Measurements from ENCODE around the gene VAV3. TPM values are rescaled to one million over a fixed set of nuclear protein-coding genes. Genes with fewer than 3 reads are reported as not detected.

The VAV3 gene
- total RNA-seq, 2 donors from 2014 or later = 73.0 to 135 TPM

- H3K27ac ChIP-seq = no peak overlapping the region
- intact Hi-C loops (cut with DNase I) = no loop called here
- no peaks in the 10 kb centered on the region for H3K36me3 ChIP-seq
- no peaks in the 10 kb centered on the region for H3K27me3 ChIP-seq
- no peak overlapping the region for H3K9ac ChIP-seq (ENCODE audit: low read depth in 2 of 2, low read length in 2 of 2)
- H3K4me3 ChIP-seq = no peak overlapping the region
- no peak for TF ChIP-seq CTCF (IDR thresholded peaks at IDR 0.05)
- no peak for DNase-seq
- H3K4me1 ChIP-seq = no peaks in the 10 kb centered on the region
- no peaks in the 10 kb centered on the region for H3K9me3 ChIP-seq
Observed at GRCh38 chr1:107781245-107781644, 183.7 kb downstream of the VAV3 start.

GRCh38 chr1:107777664-107778047 lies 187.3 kb downstream of the VAV3 start:
- no peak for TF ChIP-seq CTCF (IDR thresholded peaks at IDR 0.05)
- intact Hi-C loops (cut with DNase I) = no loop called here
- no peak overlapping the region for H3K4me3 ChIP-seq
- H3K9me3 ChIP-seq = no peaks in the 10 kb centered on the region
- no peak for DNase-seq
- H3K4me1 ChIP-seq = no peaks in the 10 kb centered on the region
- no peak overlapping the region for H3K9ac ChIP-seq (ENCODE audit: low read depth in 2 of 2, low read length in 2 of 2)
- no peaks in the 10 kb centered on the region for H3K36me3 ChIP-seq
- no peaks in the 10 kb centered on the region for H3K27me3 ChIP-seq
- H3K27ac ChIP-seq = no peak overlapping the region

- H3K9me3 ChIP-seq = no peaks in the 10 kb centered on the region
- H3K27ac ChIP-seq = no peak overlapping the region
- H3K27me3 ChIP-seq = no peaks in the 10 kb centered on the region
- intact Hi-C loops (cut with DNase I) = no loop called here
- H3K36me3 ChIP-seq = no peaks in the 10 kb centered on the region
- DNase-seq = no peak
- no peak for TF ChIP-seq CTCF (IDR thresholded peaks at IDR 0.05)
- H3K4me1 ChIP-seq = no peaks in the 10 kb centered on the region
- no peak overlapping the region for H3K9ac ChIP-seq (ENCODE audit: low read depth in 2 of 2, low read length in 2 of 2)
- H3K4me3 ChIP-seq = no peak overlapping the region
Observed at GRCh38 chr1:107776900-107777663, 187.9 kb downstream of the VAV3 start.

GRCh38 chr1:107771377-107771776 lies 193.6 kb downstream of the VAV3 start:
- H3K4me1 ChIP-seq = no peaks in the 10 kb centered on the region
- no peak for DNase-seq
- no peaks in the 10 kb centered on the region for H3K27me3 ChIP-seq
- no peak for TF ChIP-seq CTCF (IDR thresholded peaks at IDR 0.05)
- H3K9ac ChIP-seq (ENCODE audit: low read depth in 2 of 2, low read length in 2 of 2) = no peak overlapping the region
- no peaks in the 10 kb centered on the region for H3K36me3 ChIP-seq
- no peaks in the 10 kb centered on the region for H3K9me3 ChIP-seq
- H3K27ac ChIP-seq = no peak overlapping the region
- intact Hi-C loops (cut with DNase I) = no loop called here
- no peak overlapping the region for H3K4me3 ChIP-seq

- Histone ChIP-seq H3K9ac (ENCODE audit: low read depth in 2 of 2, low read length in 2 of 2) (no peak overlapping the region), H3K4me1 (no peaks in the 10 kb centered on the region), H3K27me3 (no peaks in the 10 kb centered on the region), H3K9me3 (no peaks in the 10 kb centered on the region), H3K27ac (no peak overlapping the region), H3K36me3 (no peaks in the 10 kb centered on the region), H3K4me3 (no peak overlapping the region)
- TF ChIP-seq CTCF (IDR thresholded peaks at IDR 0.05) = no peak
- no peak for DNase-seq
- intact Hi-C loops (cut with DNase I) = no loop called here
Observed at GRCh38 chr1:107767156-107767582, 197.8 kb downstream of the VAV3 start.

Data from colonic mucosa (tissue), 4 donors.